HEK293 (cell line): Measurements from ENCODE around the gene FLYWCH1.
A peak's percentile ranks its signal among the peaks of the same experiment; 100 is the strongest.

Source experiments
- BCL11A ChIP-seq: fragments of 450-650 bp; formaldehyde crosslinking; IDR thresholded peaks from 2 replicates; pipeline ENCODE4 v1.5.1; 2016; ENCODE audit warnings: low read depth, missing biosample characterization, missing genetic modification characterization
- GLIS2 ChIP-seq: fragments of 450-650 bp; formaldehyde crosslinking; IDR thresholded peaks from 2 replicates; pipeline ENCODE4 v1.5.1; 2016; ENCODE audit warnings: missing biosample characterization, missing genetic modification characterization
- OVOL3 ChIP-seq: fragments of 450-650 bp; formaldehyde crosslinking; IDR thresholded peaks from 2 replicates; pipeline ENCODE4 v1.5.1; 2016; ENCODE audit warnings: missing biosample characterization, missing genetic modification characterization
- SCRT1 ChIP-seq: fragments of 450-650 bp; formaldehyde crosslinking; IDR thresholded peaks from 2 replicates; pipeline ENCODE4 v1.5.1; 2016; ENCODE audit warnings: missing biosample characterization, missing genetic modification characterization, borderline replicate concordance
- SCRT2 ChIP-seq: fragments of 450-650 bp; formaldehyde crosslinking; IDR thresholded peaks from 2 replicates; pipeline ENCODE4 v1.5.1; 2016; ENCODE audit warnings: missing biosample characterization, missing genetic modification characterization
- ZNF112 ChIP-seq: fragments of 450-650 bp; formaldehyde crosslinking; IDR thresholded peaks from 2 replicates; pipeline ENCODE4 v1.5.0; 2017; ENCODE audit warnings: missing biosample characterization, missing genetic modification characterization
- ZNF169 ChIP-seq: fragments of 450-650 bp; formaldehyde crosslinking; IDR thresholded peaks from 2 replicates; pipeline ENCODE4 v1.5.1; 2016; ENCODE audit warnings: missing biosample characterization, missing genetic modification characterization
- ZNF174 ChIP-seq: fragments of 450-650 bp; formaldehyde crosslinking; IDR thresholded peaks from 2 replicates; pipeline ENCODE4 v1.5.0; 2017; ENCODE audit warnings: missing biosample characterization, mild to moderate bottlenecking, missing genetic modification characterization
- ZNF184 ChIP-seq: fragments of 450-650 bp; IDR thresholded peaks from 2 replicates; pipeline ENCODE4 v1.5.1; 2018; ENCODE audit warnings: missing biosample characterization, mild to moderate bottlenecking, missing genetic modification characterization
- ZNF19 ChIP-seq: fragments of 450-650 bp; formaldehyde crosslinking; IDR thresholded peaks from 2 replicates; pipeline ENCODE4; 2016; ENCODE audit warnings: missing biosample characterization, missing genetic modification characterization, low read depth
- ZNF248 ChIP-seq: fragments of 450-650 bp; formaldehyde crosslinking; IDR thresholded peaks from 2 replicates; pipeline ENCODE4 v1.5.1; 2017; ENCODE audit warnings: missing biosample characterization, missing genetic modification characterization
- ZNF292 ChIP-seq: fragments of 450-650 bp; formaldehyde crosslinking; IDR thresholded peaks from 2 replicates; pipeline ENCODE4 v1.5.1; 2016; ENCODE audit warnings: low read depth, missing biosample characterization, missing genetic modification characterization, borderline replicate concordance
- ZNF501 ChIP-seq: fragments of 450-650 bp; formaldehyde crosslinking; IDR thresholded peaks from 2 replicates; pipeline ENCODE4 v1.5.1; 2016; ENCODE audit warnings: missing biosample characterization, missing genetic modification characterization
- ZNF529 ChIP-seq: fragments of 450-650 bp; formaldehyde crosslinking; IDR thresholded peaks from 2 replicates; pipeline ENCODE4 v1.5.1; 2017; ENCODE audit warnings: missing genetic modification characterization, missing biosample characterization; ENCODE audit not compliant: insufficient replicate concordance
- ZNF600 ChIP-seq: fragments of 450-650 bp; formaldehyde crosslinking; IDR thresholded peaks from 2 replicates; pipeline ENCODE4 v1.5.1; 2016; ENCODE audit warnings: missing biosample characterization, missing genetic modification characterization
- ZNF623 ChIP-seq: fragments of 450-650 bp; formaldehyde crosslinking; IDR thresholded peaks from 2 replicates; pipeline ENCODE4 v1.5.1; 2016; ENCODE audit warnings: missing biosample characterization, missing genetic modification characterization
- ZNF664 ChIP-seq: fragments of 450-650 bp; formaldehyde crosslinking; IDR thresholded peaks from 2 replicates; pipeline ENCODE4 v1.5.1; 2016; ENCODE audit warnings: missing biosample characterization, missing genetic modification characterization
- ZNF777 ChIP-seq: fragments of 450-650 bp; formaldehyde crosslinking; IDR thresholded peaks from 2 replicates; pipeline ENCODE4 v1.5.1; 2017; ENCODE audit warnings: missing biosample characterization, missing genetic modification characterization, borderline replicate concordance
- ZNF843 ChIP-seq: fragments of 450-650 bp; formaldehyde crosslinking; IDR thresholded peaks from 2 replicates; pipeline ENCODE4 v1.5.1; 2016; ENCODE audit warnings: missing biosample characterization, missing genetic modification characterization
- TF ChIP-seq, protein P1 (sequence below): fragments of 450-650 bp; formaldehyde crosslinking; IDR thresholded peaks from 2 replicates; pipeline ENCODE4 v1.5.1; 2016; ENCODE audit warnings: missing biosample characterization, missing genetic modification characterization
- TF ChIP-seq, protein P2 (sequence below): fragments of 450-650 bp; formaldehyde crosslinking; IDR thresholded peaks from 2 replicates; pipeline ENCODE4 v1.5.1; 2017; ENCODE audit warnings: missing biosample characterization, missing genetic modification characterization
- TF ChIP-seq, protein P3 (sequence below): fragments of 450-650 bp; formaldehyde crosslinking; IDR thresholded peaks from 2 replicates; pipeline ENCODE4 v1.5.1; 2016; ENCODE audit warnings: missing biosample characterization, missing genetic modification characterization
- TF ChIP-seq, protein P4 (sequence below): fragments of 450-650 bp; formaldehyde crosslinking; IDR thresholded peaks from 2 replicates; pipeline ENCODE4 v1.5.1; 2016; ENCODE audit warnings: missing biosample characterization, missing genetic modification characterization
- TF ChIP-seq, protein P5 (sequence below): fragments of 450-650 bp; formaldehyde crosslinking; IDR thresholded peaks from 2 replicates; pipeline ENCODE4 v1.5.1; 2016; ENCODE audit warnings: missing biosample characterization, missing genetic modification characterization
- TF ChIP-seq, protein P6 (sequence below): fragments of 450-650 bp; formaldehyde crosslinking; IDR thresholded peaks from 2 replicates; pipeline ENCODE4 v1.5.1; 2016; ENCODE audit warnings: missing biosample characterization, missing genetic modification characterization
- TF ChIP-seq, protein P7 (sequence below): fragments of 450-650 bp; formaldehyde crosslinking; IDR thresholded peaks from 2 replicates; pipeline ENCODE4 v1.5.1; 2016; ENCODE audit warnings: missing biosample characterization, missing genetic modification characterization
- TF ChIP-seq, protein P8 (sequence below): fragments of 450-650 bp; formaldehyde crosslinking; IDR thresholded peaks from 2 replicates; pipeline ENCODE4 v1.5.1; 2016; ENCODE audit warnings: missing biosample characterization, missing genetic modification characterization

FLYWCH1 gene

DNA sequence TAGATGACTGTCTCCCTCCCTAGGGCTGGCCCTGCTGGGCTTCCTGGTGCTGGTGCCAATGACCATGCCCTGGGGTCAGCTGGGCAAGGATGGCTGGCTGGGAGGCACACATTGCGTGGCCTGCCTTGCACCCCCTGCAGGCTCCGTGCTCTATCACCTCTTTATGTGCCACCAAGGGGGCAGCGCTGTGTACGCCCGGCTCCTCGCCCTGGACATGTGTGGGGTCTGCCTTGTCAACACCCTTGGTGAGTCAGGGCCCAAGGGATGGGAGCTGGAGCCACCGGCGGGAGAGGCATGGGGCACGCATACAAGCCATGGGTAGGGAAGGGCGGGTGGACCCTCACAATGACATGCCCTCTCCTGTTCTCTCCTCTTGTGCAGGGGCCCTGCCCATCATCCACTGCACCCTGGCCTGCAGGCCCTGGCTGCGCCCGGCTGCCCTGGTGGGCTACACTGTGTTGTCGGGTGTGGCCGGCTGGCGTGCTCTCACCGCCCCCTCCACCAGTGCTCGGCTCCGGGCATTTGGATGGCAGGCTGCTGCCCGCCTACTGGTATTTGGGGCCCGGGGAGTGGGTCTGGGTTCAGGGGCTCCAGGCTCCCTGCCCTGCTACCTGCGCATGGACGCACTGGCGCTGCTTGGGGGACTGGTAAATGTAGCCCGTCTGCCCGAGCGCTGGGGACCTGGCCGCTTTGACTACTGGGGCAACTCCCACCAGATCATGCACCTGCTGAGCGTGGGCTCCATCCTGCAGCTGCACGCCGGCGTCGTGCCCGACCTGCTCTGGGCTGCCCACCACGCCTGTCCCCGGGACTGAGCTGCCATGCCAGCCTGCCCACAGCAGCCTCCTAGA is 59.6 kb downstream of the FLYWCH1 start (continued):
- TF ChIP-seq, protein P1, sequence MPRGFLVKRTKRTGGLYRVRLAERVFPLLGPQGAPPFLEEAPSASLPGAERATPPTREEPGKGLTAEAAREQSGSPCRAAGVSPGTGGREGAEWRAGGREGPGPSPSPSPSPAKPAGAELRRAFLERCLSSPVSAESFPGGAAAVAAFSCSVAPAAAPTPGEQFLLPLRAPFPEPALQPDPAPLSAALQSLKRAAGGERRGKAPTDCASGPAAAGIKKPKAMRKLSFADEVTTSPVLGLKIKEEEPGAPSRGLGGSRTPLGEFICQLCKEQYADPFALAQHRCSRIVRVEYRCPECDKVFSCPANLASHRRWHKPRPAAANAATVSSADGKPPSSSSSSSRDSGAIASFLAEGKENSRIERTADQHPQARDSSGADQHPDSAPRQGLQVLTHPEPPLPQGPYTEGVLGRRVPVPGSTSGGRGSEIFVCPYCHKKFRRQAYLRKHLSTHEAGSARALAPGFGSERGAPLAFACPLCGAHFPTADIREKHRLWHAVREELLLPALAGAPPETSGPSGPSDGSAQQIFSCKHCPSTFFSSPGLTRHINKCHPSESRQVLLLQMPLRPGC (tag by site-specific recombination), result no peak
- TF ChIP-seq, protein P2, sequence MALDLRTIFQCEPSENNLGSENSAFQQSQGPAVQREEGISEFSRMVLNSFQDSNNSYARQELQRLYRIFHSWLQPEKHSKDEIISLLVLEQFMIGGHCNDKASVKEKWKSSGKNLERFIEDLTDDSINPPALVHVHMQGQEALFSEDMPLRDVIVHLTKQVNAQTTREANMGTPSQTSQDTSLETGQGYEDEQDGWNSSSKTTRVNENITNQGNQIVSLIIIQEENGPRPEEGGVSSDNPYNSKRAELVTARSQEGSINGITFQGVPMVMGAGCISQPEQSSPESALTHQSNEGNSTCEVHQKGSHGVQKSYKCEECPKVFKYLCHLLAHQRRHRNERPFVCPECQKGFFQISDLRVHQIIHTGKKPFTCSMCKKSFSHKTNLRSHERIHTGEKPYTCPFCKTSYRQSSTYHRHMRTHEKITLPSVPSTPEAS (tag by site-specific recombination), result no peak
- TF ChIP-seq, protein P3, sequence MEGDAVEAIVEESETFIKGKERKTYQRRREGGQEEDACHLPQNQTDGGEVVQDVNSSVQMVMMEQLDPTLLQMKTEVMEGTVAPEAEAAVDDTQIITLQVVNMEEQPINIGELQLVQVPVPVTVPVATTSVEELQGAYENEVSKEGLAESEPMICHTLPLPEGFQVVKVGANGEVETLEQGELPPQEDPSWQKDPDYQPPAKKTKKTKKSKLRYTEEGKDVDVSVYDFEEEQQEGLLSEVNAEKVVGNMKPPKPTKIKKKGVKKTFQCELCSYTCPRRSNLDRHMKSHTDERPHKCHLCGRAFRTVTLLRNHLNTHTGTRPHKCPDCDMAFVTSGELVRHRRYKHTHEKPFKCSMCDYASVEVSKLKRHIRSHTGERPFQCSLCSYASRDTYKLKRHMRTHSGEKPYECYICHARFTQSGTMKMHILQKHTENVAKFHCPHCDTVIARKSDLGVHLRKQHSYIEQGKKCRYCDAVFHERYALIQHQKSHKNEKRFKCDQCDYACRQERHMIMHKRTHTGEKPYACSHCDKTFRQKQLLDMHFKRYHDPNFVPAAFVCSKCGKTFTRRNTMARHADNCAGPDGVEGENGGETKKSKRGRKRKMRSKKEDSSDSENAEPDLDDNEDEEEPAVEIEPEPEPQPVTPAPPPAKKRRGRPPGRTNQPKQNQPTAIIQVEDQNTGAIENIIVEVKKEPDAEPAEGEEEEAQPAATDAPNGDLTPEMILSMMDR (tag by site-specific recombination), result peak; percentile 51
- TF ChIP-seq ZNF112 (tag by site-specific recombination) (no peak), ZNF19 (tag by site-specific recombination) (no peak), ZNF529 (no peak), OVOL3 (tag by site-specific recombination) (no peak), ZNF843 (no peak), GLIS2 (tag by site-specific recombination) (peak; percentile 34; the same call in 1 of the 2 replicates), ZNF501 (tag by site-specific recombination) (no peak), ZNF174 (tag by site-specific recombination) (no peak), ZNF623 (tag by site-specific recombination) (no peak), ZNF169 (tag by site-specific recombination) (no peak), ZNF600 (tag by site-specific recombination) (no peak), ZNF292 (no peak), SCRT2 (tag by site-specific recombination) (no peak), ZNF777 (tag by site-specific recombination) (no peak), ZNF184 (tag by site-specific recombination) (no peak), BCL11A (peak; percentile 75; the same call in 1 of the 2 replicates), SCRT1 (tag by site-specific recombination) (no peak), ZNF248 (tag by site-specific recombination) (no peak), ZNF664 (tag by site-specific recombination) (no peak)
- TF ChIP-seq, protein P4, sequence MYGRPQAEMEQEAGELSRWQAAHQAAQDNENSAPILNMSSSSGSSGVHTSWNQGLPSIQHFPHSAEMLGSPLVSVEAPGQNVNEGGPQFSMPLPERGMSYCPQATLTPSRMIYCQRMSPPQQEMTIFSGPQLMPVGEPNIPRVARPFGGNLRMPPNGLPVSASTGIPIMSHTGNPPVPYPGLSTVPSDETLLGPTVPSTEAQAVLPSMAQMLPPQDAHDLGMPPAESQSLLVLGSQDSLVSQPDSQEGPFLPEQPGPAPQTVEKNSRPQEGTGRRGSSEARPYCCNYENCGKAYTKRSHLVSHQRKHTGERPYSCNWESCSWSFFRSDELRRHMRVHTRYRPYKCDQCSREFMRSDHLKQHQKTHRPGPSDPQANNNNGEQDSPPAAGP (tag by site-specific recombination), result peak; percentile 93; the same call in 1 of the 2 replicates
- TF ChIP-seq, protein P5, sequence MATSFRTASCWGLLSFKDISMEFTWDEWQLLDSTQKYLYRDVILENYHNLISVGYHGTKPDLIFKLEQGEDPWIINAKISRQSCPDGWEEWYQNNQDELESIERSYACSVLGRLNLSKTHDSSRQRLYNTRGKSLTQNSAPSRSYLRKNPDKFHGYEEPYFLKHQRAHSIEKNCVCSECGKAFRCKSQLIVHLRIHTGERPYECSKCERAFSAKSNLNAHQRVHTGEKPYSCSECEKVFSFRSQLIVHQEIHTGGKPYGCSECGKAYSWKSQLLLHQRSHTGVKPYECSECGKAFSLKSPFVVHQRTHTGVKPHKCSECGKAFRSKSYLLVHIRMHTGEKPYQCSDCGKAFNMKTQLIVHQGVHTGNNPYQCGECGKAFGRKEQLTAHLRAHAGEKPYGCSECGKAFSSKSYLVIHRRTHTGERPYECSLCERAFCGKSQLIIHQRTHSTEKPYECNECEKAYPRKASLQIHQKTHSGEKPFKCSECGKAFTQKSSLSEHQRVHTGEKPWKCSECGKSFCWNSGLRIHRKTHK (tag by site-specific recombination), result no peak
- TF ChIP-seq, protein P6, sequence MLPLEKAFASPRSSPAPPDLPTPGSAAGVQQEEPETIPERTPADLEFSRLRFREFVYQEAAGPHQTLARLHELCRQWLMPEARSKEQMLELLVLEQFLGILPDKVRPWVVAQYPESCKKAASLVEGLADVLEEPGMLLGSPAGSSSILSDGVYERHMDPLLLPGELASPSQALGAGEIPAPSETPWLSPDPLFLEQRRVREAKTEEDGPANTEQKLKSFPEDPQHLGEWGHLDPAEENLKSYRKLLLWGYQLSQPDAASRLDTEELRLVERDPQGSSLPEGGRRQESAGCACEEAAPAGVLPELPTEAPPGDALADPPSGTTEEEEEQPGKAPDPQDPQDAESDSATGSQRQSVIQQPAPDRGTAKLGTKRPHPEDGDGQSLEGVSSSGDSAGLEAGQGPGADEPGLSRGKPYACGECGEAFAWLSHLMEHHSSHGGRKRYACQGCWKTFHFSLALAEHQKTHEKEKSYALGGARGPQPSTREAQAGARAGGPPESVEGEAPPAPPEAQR (tag by site-specific recombination), result no peak
- TF ChIP-seq, protein P7, sequence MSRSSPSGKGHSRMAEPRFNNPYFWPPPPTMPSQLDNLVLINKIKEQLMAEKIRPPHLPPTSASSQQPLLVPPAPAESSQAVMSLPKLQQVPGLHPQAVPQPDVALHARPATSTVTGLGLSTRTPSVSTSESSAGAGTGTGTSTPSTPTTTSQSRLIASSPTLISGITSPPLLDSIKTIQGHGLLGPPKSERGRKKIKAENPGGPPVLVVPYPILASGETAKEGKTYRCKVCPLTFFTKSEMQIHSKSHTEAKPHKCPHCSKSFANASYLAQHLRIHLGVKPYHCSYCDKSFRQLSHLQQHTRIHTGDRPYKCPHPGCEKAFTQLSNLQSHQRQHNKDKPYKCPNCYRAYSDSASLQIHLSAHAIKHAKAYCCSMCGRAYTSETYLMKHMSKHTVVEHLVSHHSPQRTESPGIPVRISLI (tag by site-specific recombination), result no peak
- TF ChIP-seq, protein P8, sequence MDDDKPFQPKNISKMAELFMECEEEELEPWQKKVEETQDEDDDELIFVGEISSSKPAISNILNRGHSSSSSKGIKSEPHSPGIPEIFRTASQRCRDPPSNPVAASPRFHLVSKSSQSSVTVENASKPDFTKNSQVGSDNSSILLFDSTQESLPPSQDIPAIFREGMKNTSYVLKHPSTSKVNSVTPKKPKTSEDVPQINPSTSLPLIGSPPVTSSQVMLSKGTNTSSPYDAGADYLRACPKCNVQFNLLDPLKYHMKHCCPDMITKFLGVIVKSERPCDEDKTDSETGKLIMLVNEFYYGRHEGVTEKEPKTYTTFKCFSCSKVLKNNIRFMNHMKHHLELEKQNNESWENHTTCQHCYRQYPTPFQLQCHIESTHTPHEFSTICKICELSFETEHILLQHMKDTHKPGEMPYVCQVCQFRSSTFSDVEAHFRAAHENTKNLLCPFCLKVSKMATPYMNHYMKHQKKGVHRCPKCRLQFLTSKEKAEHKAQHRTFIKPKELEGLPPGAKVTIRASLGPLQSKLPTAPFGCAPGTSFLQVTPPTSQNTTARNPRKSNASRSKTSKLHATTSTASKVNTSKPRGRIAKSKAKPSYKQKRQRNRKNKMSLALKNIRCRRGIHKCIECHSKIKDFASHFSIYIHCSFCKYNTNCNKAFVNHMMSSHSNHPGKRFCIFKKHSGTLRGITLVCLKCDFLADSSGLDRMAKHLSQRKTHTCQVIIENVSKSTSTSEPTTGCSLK (tag by site-specific recombination), result no peak
